ENCODE results near the gene FYB1. TPM values are rescaled to one million over a fixed set of nuclear protein-coding genes. Genes with fewer than 3 reads are reported as not detected.

FYB1 gene
- total and polyA plus RNA-seq, 2 experiments from 2014 or later, result not detected

DNA sequence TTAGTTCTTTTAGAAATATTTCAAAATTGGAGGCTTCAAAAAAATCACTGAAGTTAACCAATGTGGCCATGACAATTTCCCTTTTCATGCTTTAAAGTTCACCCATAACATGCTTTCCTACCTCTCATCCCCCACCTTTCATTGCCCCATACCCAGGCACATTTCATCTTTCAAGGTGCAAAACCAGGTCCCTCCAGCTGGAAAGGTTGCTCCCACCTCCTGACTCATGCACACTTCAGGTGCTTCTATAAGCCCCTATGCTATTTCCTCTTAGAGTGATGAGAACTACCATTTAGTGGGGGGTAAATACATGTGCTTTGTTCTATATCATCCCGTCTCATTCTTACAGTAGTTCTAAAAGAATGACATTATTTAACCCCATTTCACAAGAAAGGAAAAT lies 15.4 kb downstream of the FYB1 start:
- H3K27ac ChIP-seq (ENCODE audit: low read depth), result no peak overlapping the region
- no peak overlapping the region for H3K4me3 ChIP-seq
- Mint-ChIP-seq H3K27ac (no peak overlapping the region), H3K36me3 (ENCODE audit: low read depth) (no peaks in the 10 kb centered on the region), H3K4me1 (peaks cover 11% of the 10 kb centered on the region; the same call in 2 of the 3 replicates), H3K4me3 (no peak overlapping the region), H3K9me3 (no peaks in the 10 kb centered on the region), H3K27me3 (ENCODE audit: insufficient read depth, low read depth, poor library complexity) (no peaks in the 10 kb centered on the region)
- H4K20me1 ChIP-seq (replicated peaks; ENCODE audit: insufficient read depth), result no peaks in the 10 kb centered on the region
- no peak for TF ChIP-seq POLR2AphosphoS5 (IDR thresholded peaks at IDR 0.05; ENCODE audit: low read depth)
- TF ChIP-seq, protein P1, sequence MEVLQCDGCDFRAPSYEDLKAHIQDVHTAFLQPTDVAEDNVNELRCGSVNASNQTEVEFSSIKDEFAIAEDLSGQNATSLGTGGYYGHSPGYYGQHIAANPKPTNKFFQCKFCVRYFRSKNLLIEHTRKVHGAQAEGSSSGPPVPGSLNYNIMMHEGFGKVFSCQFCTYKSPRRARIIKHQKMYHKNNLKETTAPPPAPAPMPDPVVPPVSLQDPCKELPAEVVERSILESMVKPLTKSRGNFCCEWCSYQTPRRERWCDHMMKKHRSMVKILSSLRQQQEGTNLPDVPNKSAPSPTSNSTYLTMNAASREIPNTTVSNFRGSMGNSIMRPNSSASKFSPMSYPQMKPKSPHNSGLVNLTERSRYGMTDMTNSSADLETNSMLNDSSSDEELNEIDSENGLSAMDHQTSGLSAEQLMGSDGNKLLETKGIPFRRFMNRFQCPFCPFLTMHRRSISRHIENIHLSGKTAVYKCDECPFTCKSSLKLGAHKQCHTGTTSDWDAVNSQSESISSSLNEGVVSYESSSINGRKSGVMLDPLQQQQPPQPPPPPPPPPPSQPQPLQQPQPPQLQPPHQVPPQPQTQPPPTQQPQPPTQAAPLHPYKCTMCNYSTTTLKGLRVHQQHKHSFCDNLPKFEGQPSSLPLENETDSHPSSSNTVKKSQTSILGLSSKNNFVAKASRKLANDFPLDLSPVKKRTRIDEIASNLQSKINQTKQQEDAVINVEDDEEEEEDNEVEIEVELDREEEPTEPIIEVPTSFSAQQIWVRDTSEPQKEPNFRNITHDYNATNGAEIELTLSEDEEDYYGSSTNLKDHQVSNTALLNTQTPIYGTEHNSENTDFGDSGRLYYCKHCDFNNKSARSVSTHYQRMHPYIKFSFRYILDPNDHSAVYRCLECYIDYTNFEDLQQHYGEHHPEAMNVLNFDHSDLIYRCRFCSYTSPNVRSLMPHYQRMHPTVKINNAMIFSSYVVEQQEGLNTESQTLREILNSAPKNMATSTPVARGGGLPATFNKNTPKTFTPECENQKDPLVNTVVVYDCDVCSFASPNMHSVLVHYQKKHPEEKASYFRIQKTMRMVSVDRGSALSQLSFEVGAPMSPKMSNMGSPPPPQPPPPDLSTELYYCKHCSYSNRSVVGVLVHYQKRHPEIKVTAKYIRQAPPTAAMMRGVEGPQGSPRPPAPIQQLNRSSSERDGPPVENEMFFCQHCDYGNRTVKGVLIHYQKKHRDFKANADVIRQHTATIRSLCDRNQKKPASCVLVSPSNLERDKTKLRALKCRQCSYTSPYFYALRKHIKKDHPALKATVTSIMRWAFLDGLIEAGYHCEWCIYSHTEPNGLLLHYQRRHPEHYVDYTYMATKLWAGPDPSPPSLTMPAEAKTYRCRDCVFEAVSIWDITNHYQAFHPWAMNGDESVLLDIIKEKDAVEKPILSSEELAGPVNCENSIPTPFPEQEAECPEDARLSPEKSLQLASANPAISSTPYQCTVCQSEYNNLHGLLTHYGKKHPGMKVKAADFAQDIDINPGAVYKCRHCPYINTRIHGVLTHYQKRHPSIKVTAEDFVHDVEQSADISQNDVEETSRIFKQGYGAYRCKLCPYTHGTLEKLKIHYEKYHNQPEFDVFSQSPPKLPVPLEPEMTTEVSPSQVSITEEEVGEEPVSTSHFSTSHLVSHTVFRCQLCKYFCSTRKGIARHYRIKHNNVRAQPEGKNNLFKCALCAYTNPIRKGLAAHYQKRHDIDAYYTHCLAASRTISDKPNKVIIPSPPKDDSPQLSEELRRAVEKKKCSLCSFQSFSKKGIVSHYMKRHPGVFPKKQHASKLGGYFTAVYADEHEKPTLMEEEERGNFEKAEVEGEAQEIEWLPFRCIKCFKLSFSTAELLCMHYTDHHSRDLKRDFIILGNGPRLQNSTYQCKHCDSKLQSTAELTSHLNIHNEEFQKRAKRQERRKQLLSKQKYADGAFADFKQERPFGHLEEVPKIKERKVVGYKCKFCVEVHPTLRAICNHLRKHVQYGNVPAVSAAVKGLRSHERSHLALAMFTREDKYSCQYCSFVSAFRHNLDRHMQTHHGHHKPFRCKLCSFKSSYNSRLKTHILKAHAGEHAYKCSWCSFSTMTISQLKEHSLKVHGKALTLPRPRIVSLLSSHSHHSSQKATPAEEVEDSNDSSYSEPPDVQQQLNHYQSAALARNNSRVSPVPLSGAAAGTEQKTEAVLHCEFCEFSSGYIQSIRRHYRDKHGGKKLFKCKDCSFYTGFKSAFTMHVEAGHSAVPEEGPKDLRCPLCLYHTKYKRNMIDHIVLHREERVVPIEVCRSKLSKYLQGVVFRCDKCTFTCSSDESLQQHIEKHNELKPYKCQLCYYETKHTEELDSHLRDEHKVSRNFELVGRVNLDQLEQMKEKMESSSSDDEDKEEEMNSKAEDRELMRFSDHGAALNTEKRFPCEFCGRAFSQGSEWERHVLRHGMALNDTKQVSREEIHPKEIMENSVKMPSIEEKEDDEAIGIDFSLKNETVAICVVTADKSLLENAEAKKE (CRISPR knock-in tag; IDR thresholded peaks at IDR 0.05), result no peak
- TF ChIP-seq, protein P2, sequence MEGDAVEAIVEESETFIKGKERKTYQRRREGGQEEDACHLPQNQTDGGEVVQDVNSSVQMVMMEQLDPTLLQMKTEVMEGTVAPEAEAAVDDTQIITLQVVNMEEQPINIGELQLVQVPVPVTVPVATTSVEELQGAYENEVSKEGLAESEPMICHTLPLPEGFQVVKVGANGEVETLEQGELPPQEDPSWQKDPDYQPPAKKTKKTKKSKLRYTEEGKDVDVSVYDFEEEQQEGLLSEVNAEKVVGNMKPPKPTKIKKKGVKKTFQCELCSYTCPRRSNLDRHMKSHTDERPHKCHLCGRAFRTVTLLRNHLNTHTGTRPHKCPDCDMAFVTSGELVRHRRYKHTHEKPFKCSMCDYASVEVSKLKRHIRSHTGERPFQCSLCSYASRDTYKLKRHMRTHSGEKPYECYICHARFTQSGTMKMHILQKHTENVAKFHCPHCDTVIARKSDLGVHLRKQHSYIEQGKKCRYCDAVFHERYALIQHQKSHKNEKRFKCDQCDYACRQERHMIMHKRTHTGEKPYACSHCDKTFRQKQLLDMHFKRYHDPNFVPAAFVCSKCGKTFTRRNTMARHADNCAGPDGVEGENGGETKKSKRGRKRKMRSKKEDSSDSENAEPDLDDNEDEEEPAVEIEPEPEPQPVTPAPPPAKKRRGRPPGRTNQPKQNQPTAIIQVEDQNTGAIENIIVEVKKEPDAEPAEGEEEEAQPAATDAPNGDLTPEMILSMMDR (conservative IDR thresholded peaks at IDR 0.05; ENCODE audit: low read depth in 2 of 2), result no peak
- TF ChIP-seq EZH2phosphoT487 (IDR thresholded peaks at IDR 0.05; ENCODE audit: unreplicated experiment), result no peak
- no peak for TF ChIP-seq EZH2 (IDR thresholded peaks at IDR 0.05; ENCODE audit: low read depth, unreplicated experiment)
- no peak for TF ChIP-seq STAT1 (IDR thresholded peaks at IDR 0.05; ENCODE audit: unreplicated experiment)
- TF ChIP-seq CREB1 (CRISPR knock-in tag; IDR thresholded peaks at IDR 0.05; ENCODE audit: low read depth), result no peak
- TF ChIP-seq ZNF331 (CRISPR knock-in tag; IDR thresholded peaks at IDR 0.05; ENCODE audit: low read depth), result no peak
- TF ChIP-seq JUNB (IDR thresholded peaks at IDR 0.05; ENCODE audit: unreplicated experiment), result no peak
- ATAC-seq (no peak), DNase-seq (ENCODE audit: low spot score) (no peak)
- H2AFZ ChIP-seq, result no peak overlapping the region
- no peaks in the 10 kb centered on the region for H3K27me3 ChIP-seq (ENCODE audit: insufficient read depth)
- H3K4me1 ChIP-seq (ENCODE audit: insufficient read depth), result peaks cover 8% of the 10 kb centered on the region; the same call in 1 of the 2 replicates
- H3K4me2 ChIP-seq, result no peak overlapping the region
- no peaks in the 10 kb centered on the region for H3K36me3 ChIP-seq (ENCODE audit: insufficient read depth)
- no peaks in the 10 kb centered on the region for H3K79me2 ChIP-seq (replicated peaks; ENCODE audit: insufficient read depth)
- H3F3A ChIP-seq (replicated peaks; ENCODE audit: low read depth), result no peaks in the 10 kb centered on the region
- no peaks in the 10 kb centered on the region; the same call in 1 of the 2 replicates for H3K9me2 ChIP-seq (ENCODE audit: insufficient read depth)

Data from GM23338 (cell line).